Gastroesophageal sphincter (tissue), 3 donors: ENCODE results near the gene HLA-A.

ENCODE experiments used
- CTCF ChIP-seq, 4 experiments: fragments of 200-600 bp in 2 of 4; fragments of 450-650 bp in 2 of 4; sonication (generic) in 1 of 4; IDR thresholded peaks; one replicate each; pipeline ENCODE4 v1.5.1; 2017 to 2019; ENCODE audit warnings: antibody characterized with exemption in 4 of 4, mild to moderate bottlenecking in 2 of 4, moderate library complexity in 2 of 4
- EP300 ChIP-seq: sonication (generic); formaldehyde crosslinking; IDR thresholded peaks from one replicate; pipeline ENCODE4 v1.6.1; 2017; ENCODE audit warnings: antibody characterized with exemption, mild to moderate bottlenecking
- POLR2A ChIP-seq, 2 donors: fragments of 450-650 bp; IDR thresholded peaks; one replicate each; pipeline ENCODE4 v1.6.1; 2017; ENCODE audit warnings: antibody characterized with exemption in 2 of 2, mild to moderate bottlenecking in 2 of 2, moderate library complexity in 1 of 2
- POLR2AphosphoS5 ChIP-seq: sonication (generic); formaldehyde crosslinking; IDR thresholded peaks from one replicate; pipeline ENCODE4 v1.6.1; 2017; ENCODE audit warnings: antibody characterized with exemption

- TF ChIP-seq POLR2AphosphoS5 (no peak), CTCF (IDR thresholded peaks at IDR 0.05) (no peak), EP300 (no peak), POLR2A (IDR thresholded peaks at IDR 0.05) (no peak)
Measured at GRCh38 chr6:29953686-29954085, 11.4 kb downstream of the HLA-A start.
